HepG2 (cell line): ENCODE results near the gene SLC16A9.

Source experiments
- ATM ChIP-seq: fragments of 450-650 bp; IDR thresholded peaks from 2 replicates; pipeline ENCODE4 v1.7.1; 2017; ENCODE audit warnings: mild to moderate bottlenecking, borderline replicate concordance
- BRD4 ChIP-seq: sonication (generic); formaldehyde crosslinking; IDR thresholded peaks from 2 replicates; pipeline ENCODE4 v1.4.0; 2020; ENCODE audit warnings: missing genetic modification reagents
- GZF1 ChIP-seq: sonication (generic); formaldehyde crosslinking; IDR thresholded peaks from 2 replicates; pipeline ENCODE4 v1.5.1; 2020; ENCODE audit warnings: mild to moderate bottlenecking, missing genetic modification reagents
- MAFF ChIP-seq: IDR thresholded peaks from 2 replicates; pipeline ENCODE4 v1.6.1; 2011; ENCODE audit warnings: low read depth, low read length, improper control_type of control experiment
- MTA3 ChIP-seq: sonication (generic); formaldehyde crosslinking; IDR thresholded peaks from 2 replicates; pipeline ENCODE4 v1.4.0; 2020; ENCODE audit warnings: missing genetic modification reagents
- POLR2A ChIP-seq, 2 experiments: IDR thresholded peaks; 2 replicates each; pipeline ENCODE4 v1.6.1; 2011; ENCODE audit warnings: low read depth in 2 of 2, low read length in 2 of 2, mild to moderate bottlenecking in 1 of 2, moderate library complexity in 1 of 2; ENCODE audit not compliant: insufficient read depth in 1 of 2
- POLR2AphosphoS2 ChIP-seq: IDR thresholded peaks from 2 replicates; pipeline ENCODE4 v1.6.1; 2011; ENCODE audit warnings: low read depth, low read length, improper control_type of control experiment
- TBX3 ChIP-seq: fragments of 450-650 bp; IDR thresholded peaks from 2 replicates; pipeline ENCODE4 v1.6.1; 2017; ENCODE audit warnings: antibody characterized with exemption, mild to moderate bottlenecking, inconsistent platforms, borderline replicate concordance
- TCF7 ChIP-seq: sonication (generic); IDR thresholded peaks from 2 replicates; pipeline ENCODE4 v1.6.1; 2016; ENCODE audit warnings: antibody characterized with exemption, low read depth
- ZNF337 ChIP-seq: sonication (generic); formaldehyde crosslinking; IDR thresholded peaks from 2 replicates; pipeline ENCODE4 v1.5.1; 2020; ENCODE audit warnings: missing genetic modification reagents, low read depth, mild to moderate bottlenecking, borderline replicate concordance
- ZNF547 ChIP-seq: sonication (generic); formaldehyde crosslinking; IDR thresholded peaks from 2 replicates; pipeline ENCODE4 v1.5.1; 2020; ENCODE audit warnings: mild to moderate bottlenecking, missing genetic modification reagents
- ZSCAN31 ChIP-seq: sonication (generic); formaldehyde crosslinking; IDR thresholded peaks from 2 replicates; pipeline ENCODE4 v1.5.0; 2020; ENCODE audit warnings: low read depth, mild to moderate bottlenecking, missing genetic modification reagents
- TF ChIP-seq, protein P1 (sequence below): sonication (generic); formaldehyde crosslinking; IDR thresholded peaks from 2 replicates; pipeline ENCODE4 v1.5.0; 2020; ENCODE audit warnings: mild to moderate bottlenecking, missing genetic modification reagents, moderate library complexity

DNA sequence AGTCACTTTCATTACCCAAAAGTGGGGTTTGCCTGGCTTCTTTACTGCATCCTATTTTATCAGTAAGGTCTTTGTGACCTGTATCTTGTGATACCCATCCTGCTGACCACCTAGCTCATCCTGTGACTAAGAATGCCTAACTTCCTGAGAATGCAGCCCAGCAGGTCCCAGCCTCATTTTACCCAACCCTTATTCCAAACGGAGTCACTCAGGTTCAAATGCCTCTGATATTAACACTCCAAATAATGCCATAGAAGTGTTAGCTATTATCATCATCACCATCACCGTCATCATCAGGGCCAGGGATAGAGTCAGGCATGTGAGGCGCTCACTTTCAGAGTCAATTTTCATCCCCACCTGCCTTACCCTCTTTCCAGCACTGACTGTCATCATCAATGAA lies 85.5 kb downstream of the SLC16A9 start:
- TF ChIP-seq GZF1 (no peak), ZNF337 (CRISPR knock-in tag) (no peak), ZNF547 (CRISPR knock-in tag) (no peak), ZSCAN31 (CRISPR knock-in tag) (no peak), TBX3 (no peak), BRD4 (CRISPR knock-in tag) (no peak), ATM (no peak), POLR2AphosphoS2 (no peak), MAFF (no peak), TCF7 (no peak), POLR2A (IDR thresholded peaks at IDR 0.05; ENCODE audit: insufficient read depth in 1 of 2, low read depth in 2 of 2, low read length in 2 of 2) (no peak), MTA3 (CRISPR knock-in tag) (no peak)
- TF ChIP-seq, protein P1, sequence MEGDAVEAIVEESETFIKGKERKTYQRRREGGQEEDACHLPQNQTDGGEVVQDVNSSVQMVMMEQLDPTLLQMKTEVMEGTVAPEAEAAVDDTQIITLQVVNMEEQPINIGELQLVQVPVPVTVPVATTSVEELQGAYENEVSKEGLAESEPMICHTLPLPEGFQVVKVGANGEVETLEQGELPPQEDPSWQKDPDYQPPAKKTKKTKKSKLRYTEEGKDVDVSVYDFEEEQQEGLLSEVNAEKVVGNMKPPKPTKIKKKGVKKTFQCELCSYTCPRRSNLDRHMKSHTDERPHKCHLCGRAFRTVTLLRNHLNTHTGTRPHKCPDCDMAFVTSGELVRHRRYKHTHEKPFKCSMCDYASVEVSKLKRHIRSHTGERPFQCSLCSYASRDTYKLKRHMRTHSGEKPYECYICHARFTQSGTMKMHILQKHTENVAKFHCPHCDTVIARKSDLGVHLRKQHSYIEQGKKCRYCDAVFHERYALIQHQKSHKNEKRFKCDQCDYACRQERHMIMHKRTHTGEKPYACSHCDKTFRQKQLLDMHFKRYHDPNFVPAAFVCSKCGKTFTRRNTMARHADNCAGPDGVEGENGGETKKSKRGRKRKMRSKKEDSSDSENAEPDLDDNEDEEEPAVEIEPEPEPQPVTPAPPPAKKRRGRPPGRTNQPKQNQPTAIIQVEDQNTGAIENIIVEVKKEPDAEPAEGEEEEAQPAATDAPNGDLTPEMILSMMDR (CRISPR knock-in tag): no peak
